Posterior vena cava (tissue), 2 donors: ENCODE results near the gene NSUN2. TPM values are rescaled to one million over a fixed set of nuclear protein-coding genes. Genes with fewer than 3 reads are reported as not detected.

Source experiments
- DNase-seq: peaks from one replicate; pipeline ENCODE4 v3.0.0-alpha.2; 2020; ENCODE audit warnings: low spot score
- intact Hi-C, 2 donors: fragments of 100-400 bp; cut with DNase I; formaldehyde crosslinking; loops; one replicate each; pipeline versions ENCODE4 v1.14.1 to v1.14.2; 2022 to 2023
- total RNA-seq, 2 donors: library from RNA; stranded (reverse); fragmentation: NEBNext Ultra II Directional; extraction: Animal tissue kit (Norgen Biotek cat#: 25700); gene quantifications; one replicate each; pipeline ENCODE4 v1.2.1, GENCODE V29; 2021
- donor health status: DM: yes; HTN: yes; CAD: no.
- donor health status: DM: yes; HTN: yes; CAD: no.

NSUN2 gene
- total RNA-seq, 2 donors from 2014 or later, result 31.6 to 35.2 TPM

- no peak for DNase-seq
- intact Hi-C loops, result no loop called here
Measured at GRCh38 chr5:6590581-6590980, 42.3 kb downstream of the NSUN2 start.

- intact Hi-C loops, result no loop called here
- no peak for DNase-seq
Measured at GRCh38 chr5:6587171-6587570, 45.7 kb downstream of the NSUN2 start.

GRCh38 chr5:6586647-6587042 is 46.2 kb downstream of the NSUN2 start:
- intact Hi-C loops, result no loop called here
- DNase-seq, result no peak

GRCh38 chr5:6585939-6586646 is 46.8 kb downstream of the NSUN2 start:
- no peak for DNase-seq
- intact Hi-C loops, result no loop called here

- no peak for DNase-seq
- intact Hi-C loops, result no loop called here
Measured at GRCh38 chr5:6585168-6585567, 47.7 kb downstream of the NSUN2 start.

GRCh38 chr5:6584727-6585126 is 48.1 kb downstream of the NSUN2 start:
- no peak for DNase-seq
- intact Hi-C loops, result no loop called here

GRCh38 chr5:6584101-6584645 is 48.7 kb downstream of the NSUN2 start:
- DNase-seq, result no peak
- intact Hi-C loops, result no loop called here

- DNase-seq, result no peak
- intact Hi-C loops, result no loop called here
Measured at GRCh38 chr5:6583049-6583880, 49.6 kb downstream of the NSUN2 start.

GRCh38 chr5:6582507-6583048 is 50.3 kb downstream of the NSUN2 start:
- intact Hi-C loops, result no loop called here
- no peak for DNase-seq

GRCh38 chr5:6581559-6582426 is 51.1 kb downstream of the NSUN2 start:
- intact Hi-C loops, result no loop called here
- DNase-seq, result no peak

- intact Hi-C loops, result no loop called here
Measured at GRCh38 chr5:6581090-6581489, 51.8 kb downstream of the NSUN2 start.

GRCh38 chr5:6579535-6579934 is 53.3 kb downstream of the NSUN2 start:
- no peak for DNase-seq
- intact Hi-C loops, result loop anchor here in 1 of 2 donors (10.0 kb wide), 1 partner anchor 205 kb away; the partner anchor contains the start of gene MED10

More at GRCh38 chr5:6581090-6581489, 51.8 kb downstream of the NSUN2 start:
- no peak for DNase-seq

- intact Hi-C loops, result loop anchor here in 1 of 2 donors (10.0 kb wide), 1 partner anchor 204 kb away; the partner anchor contains the start of gene MED10
- no peak for DNase-seq
Measured at GRCh38 chr5:6578676-6579343, 54.0 kb downstream of the NSUN2 start.

- DNase-seq, result no peak
- intact Hi-C loops, result loop anchor here in 1 of 2 donors (10.0 kb wide), 1 partner anchor 202 kb away; the partner anchor contains the start of gene MED10
Measured at GRCh38 chr5:6576861-6577501, 55.9 kb downstream of the NSUN2 start.

GRCh38 chr5:6574537-6575245 is 58.2 kb downstream of the NSUN2 start:
- intact Hi-C loops, result loop anchor here in 1 of 2 donors (10.0 kb wide), 1 partner anchor 200 kb away; the partner anchor contains the start of gene MED10
- no peak for DNase-seq

- intact Hi-C loops, result loop anchor here in 1 of 2 donors (10.0 kb wide), 1 partner anchor 199 kb away; the partner anchor contains the start of gene MED10
- DNase-seq, result peak; percentile 29
Measured at GRCh38 chr5:6574111-6574510, 58.7 kb downstream of the NSUN2 start.

- peak; percentile 60 for DNase-seq
- intact Hi-C loops, result loop anchor here in 1 of 2 donors (10.0 kb wide), 1 partner anchor 199 kb away; the partner anchor contains the start of gene MED10
Measured at GRCh38 chr5:6573651-6574101, 59.2 kb downstream of the NSUN2 start.
